NCI-H345 (cell line): ENCODE data around the gene SHROOM2.

ENCODE experiments used
- DNase-seq: peaks from one replicate; lab custom pipeline; 2025; lab: John Stamatoyannopoulos, UW

SHROOM2 gene

GRCh38 chrX:9942086-9942485, 155.9 kb downstream of the SHROOM2 start:
- no peak for DNase-seq

GRCh38 chrX:9943420-9943819, 157.2 kb downstream of the SHROOM2 start:
- no peak for DNase-seq

DNA sequence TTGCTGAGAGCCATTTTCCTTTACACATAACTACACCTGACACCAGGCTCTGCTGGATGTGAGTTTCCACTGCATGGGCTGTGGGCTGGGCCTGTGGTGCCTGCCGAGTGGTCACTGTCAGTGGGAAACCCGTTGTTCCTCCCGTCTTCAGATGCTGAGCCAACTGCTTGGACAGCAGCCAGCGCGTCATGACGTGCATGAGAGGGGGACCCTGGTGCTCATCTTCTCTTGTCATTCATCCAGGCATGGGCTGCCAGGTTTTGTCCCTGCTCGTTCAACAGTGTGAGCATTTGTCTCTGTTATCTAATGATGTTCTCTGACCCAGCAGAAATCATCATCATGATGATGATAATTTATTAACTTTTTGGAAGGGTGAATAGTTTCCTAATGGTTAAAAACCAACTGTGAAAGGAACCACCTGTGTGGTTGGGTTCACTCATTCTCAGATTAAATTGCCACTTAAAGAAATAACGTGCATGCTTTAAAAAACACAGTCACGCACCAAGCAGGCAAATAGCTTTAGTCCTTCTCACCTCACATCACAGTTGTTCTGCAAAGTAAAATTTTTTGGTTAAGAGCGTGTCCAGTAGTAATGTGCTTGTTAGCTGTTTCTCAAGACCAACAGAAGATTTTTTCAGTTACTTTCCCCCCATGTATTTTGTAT, 161.0 kb downstream of the SHROOM2 start:
- DNase-seq: peak; percentile 78

DNA sequence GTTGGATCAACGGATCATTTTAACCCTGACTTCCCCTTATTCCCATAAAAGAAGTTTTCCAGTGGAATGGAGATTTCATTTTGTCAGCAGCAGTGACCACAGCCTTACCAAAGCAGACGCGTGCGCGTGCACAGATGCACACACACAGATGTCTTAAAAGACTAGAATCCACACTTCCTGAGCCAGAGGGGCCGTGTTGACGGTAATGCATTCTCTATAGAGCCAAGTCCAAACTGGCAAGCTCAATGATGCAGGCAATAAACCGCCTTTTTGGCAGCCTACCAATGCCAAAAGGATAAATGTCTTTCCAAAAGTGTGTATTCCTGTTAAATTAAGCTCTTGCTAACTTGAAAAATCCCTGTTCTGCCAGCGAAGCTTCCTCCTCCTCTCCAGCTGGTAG, 162.2 kb downstream of the SHROOM2 start:
- peak; percentile 13 for DNase-seq

GRCh38 chrX:9952300-9952699, 166.1 kb downstream of the SHROOM2 start:
- no peak for DNase-seq

DNA sequence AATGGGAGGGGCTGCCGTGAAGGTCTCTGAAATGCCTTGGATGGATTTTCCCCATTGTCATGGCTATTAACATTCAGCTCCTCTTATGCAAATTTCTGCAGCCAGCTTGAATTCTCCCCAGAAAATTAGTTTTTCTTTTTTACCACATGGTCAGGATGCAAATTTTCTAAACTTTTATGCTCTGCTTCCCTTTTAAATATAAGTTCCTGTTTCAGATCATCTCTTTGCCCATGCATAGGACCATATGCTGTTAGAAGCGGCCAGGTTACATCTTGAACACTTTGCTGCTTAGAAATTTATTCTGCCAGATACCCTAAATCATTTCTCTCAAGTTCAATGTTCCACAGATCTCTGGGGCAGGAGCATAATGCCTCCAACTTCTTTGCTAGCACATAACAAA, 167.2 kb downstream of the SHROOM2 start:
- no peak for DNase-seq

DNA sequence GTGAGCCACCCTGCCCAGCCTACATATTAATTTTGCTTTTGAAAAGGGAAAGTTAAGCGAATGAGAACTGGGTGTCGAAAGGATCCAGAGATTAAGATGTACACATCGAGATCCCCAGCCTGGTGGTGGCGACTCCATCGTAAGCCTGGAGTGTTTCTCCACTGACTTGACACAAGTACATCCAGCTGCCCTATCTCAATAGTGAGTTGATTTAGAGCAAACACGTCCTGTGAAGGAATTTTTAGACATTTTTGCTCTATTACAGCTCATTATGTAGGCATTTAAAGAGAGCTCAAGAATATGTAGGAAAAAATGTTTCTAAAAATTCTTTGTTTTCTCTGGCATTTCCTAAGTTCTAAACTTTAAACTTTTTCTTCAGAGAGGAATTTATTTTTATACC, 169.3 kb downstream of the SHROOM2 start:
- no peak for DNase-seq

DNA sequence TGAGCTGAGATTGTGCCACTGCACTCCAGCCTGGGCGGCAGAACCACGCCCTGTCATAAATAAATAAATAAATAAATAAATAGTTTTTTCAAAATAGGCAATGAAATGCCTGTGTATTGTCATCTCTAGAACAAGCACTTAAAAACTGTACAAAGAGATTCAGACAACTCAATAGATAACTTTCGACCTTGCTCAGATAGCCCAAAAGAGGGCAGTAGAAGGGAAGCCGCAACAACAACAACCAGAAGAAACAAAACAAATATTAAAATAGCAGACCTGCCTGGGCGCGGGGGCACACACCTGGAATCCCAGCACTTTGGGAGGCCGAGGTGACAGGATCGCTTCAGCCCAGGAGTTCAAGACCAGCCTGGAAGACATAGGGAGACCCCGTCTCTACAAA, 171.5 kb downstream of the SHROOM2 start:
- no peak for DNase-seq

DNA sequence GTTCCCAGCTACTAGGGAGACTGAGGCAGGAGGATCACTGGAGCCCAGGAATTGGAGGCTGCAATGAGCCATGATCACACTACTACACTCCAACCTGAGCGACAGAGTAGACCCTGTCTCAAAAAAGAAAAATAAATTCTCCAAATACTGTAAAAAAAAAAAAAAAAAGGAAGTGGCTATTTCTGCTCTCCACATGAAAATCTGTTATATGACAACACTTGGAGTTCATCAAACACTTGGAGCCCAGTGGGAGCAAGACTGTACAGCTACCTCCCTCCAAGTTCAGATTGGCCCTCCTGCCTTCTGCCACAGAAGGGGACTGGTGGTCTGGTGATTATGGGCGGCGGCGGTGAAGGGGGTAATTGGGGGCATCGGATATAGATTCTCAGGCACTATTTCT, 172.0 kb downstream of the SHROOM2 start:
- DNase-seq: no peak

GRCh38 chrX:9961750-9962149, 175.5 kb downstream of the SHROOM2 start:
- DNase-seq: no peak

GRCh38 chrX:9966775-9967408, 180.7 kb downstream of the SHROOM2 start, which contains the start of gene CLDN34:
TSS of gene CLDN34 (plus strand) at chrX:9967358. CDS start at chrX:9967358, 0 bp downstream.
- DNase-seq: no peak

DNA sequence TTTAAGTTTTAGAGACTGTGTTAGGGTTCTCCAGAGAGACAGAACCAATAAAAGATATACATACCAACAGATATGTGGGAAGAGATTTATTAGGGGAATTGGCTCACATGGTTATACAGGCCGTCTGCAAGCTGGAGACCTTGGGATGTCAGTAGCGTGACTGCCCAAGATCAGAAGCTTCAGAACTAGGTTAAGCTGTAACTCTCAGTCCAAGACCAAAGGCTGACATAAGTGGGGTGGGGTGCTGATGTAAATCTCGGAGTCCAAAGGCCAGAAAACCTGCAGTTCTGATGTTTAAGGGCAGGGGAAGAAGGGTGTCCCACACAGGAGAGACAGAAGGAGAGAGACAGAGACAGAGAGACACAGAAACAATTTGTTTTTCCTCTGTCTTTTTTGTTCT, 191.4 kb downstream of the SHROOM2 start:
- DNase-seq: no peak

DNA sequence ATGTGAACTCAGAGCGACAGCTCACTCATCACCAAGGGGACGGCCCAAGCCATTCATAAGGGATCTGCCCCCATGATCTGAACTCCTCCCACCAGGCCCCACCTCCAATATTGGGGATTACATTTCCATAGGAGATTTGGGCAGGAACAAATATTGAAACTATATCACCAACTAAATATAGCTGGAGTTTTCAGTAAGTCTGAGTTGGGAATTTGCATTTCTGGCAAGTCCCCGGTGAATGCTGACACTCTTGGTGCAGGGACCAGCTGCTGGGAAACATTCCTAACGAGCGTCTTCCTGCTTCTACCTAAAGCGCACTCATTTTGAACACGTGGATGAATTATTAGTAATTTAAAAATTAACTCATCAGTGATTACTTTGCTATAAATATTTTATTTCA, 194.2 kb downstream of the SHROOM2 start:
- no peak for DNase-seq

DNA sequence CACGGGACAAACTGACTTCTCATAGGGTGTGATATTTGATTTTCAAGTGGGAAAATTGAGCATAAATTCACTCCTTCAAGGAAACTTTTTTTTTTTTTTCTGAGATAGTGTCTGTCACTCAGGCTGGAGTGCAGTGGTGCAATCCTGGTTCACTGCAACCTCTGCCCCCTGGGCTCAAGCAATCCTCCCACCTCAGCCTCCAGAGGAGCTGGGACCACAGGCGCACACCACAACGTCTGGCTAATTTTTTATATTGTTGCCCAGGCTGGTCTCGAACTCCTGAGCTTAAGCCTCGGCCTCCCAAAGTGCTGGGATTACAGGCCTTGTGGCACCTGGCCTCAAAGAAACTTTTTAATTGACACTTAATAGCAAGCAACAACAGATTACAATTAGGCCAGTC, 194.7 kb downstream of the SHROOM2 start:
- DNase-seq: no peak

GRCh38 chrX:9983441-9983840, 197.2 kb downstream of the SHROOM2 start:
- DNase-seq: no peak

DNA sequence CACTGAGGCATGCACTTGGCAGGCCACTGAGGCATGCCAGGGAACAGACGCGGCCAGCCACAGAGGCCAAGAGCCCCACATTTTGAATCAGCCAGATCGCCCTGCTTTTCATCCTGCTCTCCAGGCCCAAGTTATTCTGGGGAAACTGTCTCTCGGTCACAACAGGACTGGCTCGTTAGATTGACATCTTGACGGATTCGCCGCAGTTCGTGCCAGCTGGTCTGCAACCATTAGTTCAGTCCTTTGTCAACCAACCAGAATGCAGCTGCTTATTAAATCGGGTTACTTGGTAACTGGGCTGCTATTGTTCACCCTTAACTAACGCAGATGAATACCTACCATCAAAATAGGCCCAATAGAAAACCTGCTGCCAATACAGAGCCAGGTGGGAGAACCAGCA, 197.6 kb downstream of the SHROOM2 start:
- no peak for DNase-seq

GRCh38 chrX:9988762-9989161, 202.5 kb downstream of the SHROOM2 start:
- DNase-seq: no peak

DNA sequence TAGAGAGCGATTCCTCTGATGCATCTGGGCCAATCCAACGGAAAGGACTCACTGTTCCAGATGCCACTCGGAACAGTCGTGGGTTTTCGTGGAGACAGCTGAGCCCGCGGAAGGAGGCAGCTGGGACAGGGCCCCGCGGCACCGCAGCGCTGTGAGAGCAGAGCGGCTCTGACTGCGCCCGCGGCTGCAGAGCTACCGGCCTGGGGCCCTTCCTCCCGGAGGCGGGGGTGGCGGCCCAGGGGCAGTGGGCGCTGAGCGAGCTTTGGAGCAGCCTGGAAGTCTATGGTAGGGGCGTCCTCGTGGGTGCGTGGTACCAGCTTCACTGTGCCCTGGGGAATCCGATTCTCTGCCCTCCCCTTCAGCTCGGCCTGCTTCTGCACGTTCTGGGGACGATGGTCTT, 205.8 kb downstream of the SHROOM2 start:
- no peak for DNase-seq

GRCh38 chrX:9992724-9993123, 206.5 kb downstream of the SHROOM2 start:
- no peak for DNase-seq

GRCh38 chrX:9995855-9996339, 209.7 kb downstream of the SHROOM2 start:
- DNase-seq: peak; percentile 57

- DNase-seq: no peak
Observed at GRCh38 chrX:9997041-9997440, 210.8 kb downstream of the SHROOM2 start.

GRCh38 chrX:9997524-9997923, 211.3 kb downstream of the SHROOM2 start:
- no peak for DNase-seq
